Gastroesophageal sphincter (tissue), 2 donors: ENCODE measurements around the gene OPCML.

Experiments used
- EP300 ChIP-seq: sonication (generic); formaldehyde crosslinking; IDR thresholded peaks from one replicate; pipeline ENCODE4 v1.6.1; 2017; ENCODE audit warnings: antibody characterized with exemption, mild to moderate bottlenecking
- POLR2A ChIP-seq, 2 donors: fragments of 450-650 bp; IDR thresholded peaks; one replicate each; pipeline ENCODE4 v1.6.1; 2017; ENCODE audit warnings: antibody characterized with exemption in 2 of 2, mild to moderate bottlenecking in 2 of 2, moderate library complexity in 1 of 2
- POLR2AphosphoS5 ChIP-seq: sonication (generic); formaldehyde crosslinking; IDR thresholded peaks from one replicate; pipeline ENCODE4 v1.6.1; 2017; ENCODE audit warnings: antibody characterized with exemption

DNA sequence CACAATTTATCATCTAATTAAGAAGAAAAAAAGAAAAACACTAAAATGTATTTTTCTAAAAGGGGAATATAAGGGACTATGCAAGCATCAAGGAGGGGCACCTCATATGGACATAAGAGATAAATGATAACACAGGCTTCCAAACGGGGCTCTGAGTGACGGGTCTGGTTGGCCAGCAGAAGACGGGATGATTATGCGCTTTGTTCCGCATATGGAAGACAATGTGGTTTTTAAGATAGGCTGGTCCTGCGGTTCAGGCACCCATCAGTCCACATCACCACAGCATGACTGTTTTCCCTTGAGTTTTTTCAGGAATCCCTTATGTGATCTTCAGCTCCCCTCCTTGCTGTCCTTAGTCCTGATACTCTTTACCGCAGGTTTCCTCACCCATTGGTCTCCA is 404.6 kb downstream of the OPCML start:
- no peak for TF ChIP-seq POLR2AphosphoS5
- TF ChIP-seq POLR2A (IDR thresholded peaks at IDR 0.05), result no peak
- TF ChIP-seq EP300, result no peak
